GM18505 (cell line): ENCODE measurements around the gene HPCAL4.

Experiments used
- ATAC-seq: cut with Tn5 transposase; IDR thresholded peaks from one replicate; pipeline ENCODE4 v1.9.1; 2021; ENCODE audit not compliant: unreplicated experiment
- POLR2A ChIP-seq: IDR thresholded peaks from 4 replicates; pipeline ENCODE4 v1.6.1; 2011; ENCODE audit warnings: borderline replicate concordance; ENCODE audit not compliant: insufficient read depth, insufficient read length; ENCODE audit errors: extremely low read depth

The HPCAL4 gene

GRCh38 chr1:39647247-39647646 lies 44.0 kb downstream of the HPCAL4 start:
- no peak for ATAC-seq
- TF ChIP-seq POLR2A = no peak

GRCh38 chr1:39646232-39647081 lies 44.8 kb downstream of the HPCAL4 start:
- TF ChIP-seq POLR2A = no peak
- ATAC-seq = no peak

- TF ChIP-seq POLR2A = no peak
- no peak for ATAC-seq
Measured at GRCh38 chr1:39645411-39646043, 45.7 kb downstream of the HPCAL4 start.

DNA sequence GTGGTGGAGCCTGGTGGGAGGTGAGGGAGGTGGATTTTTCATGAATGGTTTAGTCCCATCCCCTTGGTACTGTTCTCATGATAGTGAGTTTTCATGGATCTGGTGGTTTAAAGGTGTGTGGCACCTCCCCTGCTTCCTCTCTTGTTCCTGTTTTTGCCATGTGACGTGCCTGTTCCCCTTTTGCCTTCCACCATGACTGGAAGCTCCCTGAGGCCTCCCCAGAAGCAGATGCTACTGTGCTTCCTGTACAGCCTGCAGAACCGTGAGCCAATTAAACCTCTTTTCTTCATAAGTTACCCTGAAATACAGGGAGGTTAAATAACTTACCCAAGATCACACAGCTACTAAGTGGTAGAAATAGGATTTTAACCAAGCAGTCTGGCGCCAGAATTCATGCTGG lies 47.5 kb downstream of the HPCAL4 start:
- TF ChIP-seq POLR2A = no peak

DNA sequence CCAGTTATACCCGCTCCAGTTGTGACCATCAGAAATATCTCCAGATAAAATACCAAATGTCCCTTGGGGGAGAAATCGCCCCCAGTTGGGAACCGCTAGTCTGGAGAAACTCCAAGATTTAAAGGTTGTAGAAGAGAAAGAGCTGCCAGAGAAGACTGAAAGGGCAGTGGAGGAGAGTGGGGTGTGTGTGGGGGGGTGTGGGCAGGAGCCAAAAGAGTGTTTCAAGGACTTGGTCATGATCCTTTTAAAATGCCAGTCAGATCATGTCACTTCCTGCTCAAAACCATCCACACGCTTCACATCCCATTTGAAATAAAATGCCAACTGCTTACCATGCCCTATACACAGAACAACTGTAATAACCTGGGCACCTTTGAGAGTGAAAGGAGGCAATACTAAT lies 48.4 kb downstream of the HPCAL4 start:
- no peak for TF ChIP-seq POLR2A
- ATAC-seq = no peak

More for the DNA sequence above, 47.5 kb downstream of the HPCAL4 start:
- ATAC-seq = no peak

DNA sequence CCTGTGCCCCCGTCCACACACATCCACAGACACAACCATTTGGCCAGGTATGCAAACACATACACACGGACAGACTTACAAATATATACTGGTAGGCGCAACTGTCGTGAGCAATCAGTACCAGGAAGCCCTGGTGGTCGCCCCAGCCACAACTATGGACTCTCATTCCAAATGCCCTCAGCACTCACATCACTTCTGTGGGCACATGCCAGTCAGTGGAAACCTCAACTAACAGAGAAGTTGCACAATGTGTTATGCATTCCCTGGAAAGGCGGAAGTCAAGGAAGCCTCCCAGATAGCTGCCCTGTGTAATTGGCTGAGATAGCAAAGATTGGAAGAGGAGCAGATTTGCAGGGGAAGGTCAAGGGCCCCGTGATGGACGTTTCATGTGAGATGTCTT lies 50.4 kb downstream of the HPCAL4 start:
- TF ChIP-seq POLR2A = no peak
- ATAC-seq = no peak

- ATAC-seq = no peak
- no peak for TF ChIP-seq POLR2A
Measured at GRCh38 chr1:39639305-39640130, 51.7 kb downstream of the HPCAL4 start, which contains the start of gene HEYL. Gene HEYL (minus strand): TSS chr1:39639643. CDS start chr1:39639625, 18 bp downstream.

DNA sequence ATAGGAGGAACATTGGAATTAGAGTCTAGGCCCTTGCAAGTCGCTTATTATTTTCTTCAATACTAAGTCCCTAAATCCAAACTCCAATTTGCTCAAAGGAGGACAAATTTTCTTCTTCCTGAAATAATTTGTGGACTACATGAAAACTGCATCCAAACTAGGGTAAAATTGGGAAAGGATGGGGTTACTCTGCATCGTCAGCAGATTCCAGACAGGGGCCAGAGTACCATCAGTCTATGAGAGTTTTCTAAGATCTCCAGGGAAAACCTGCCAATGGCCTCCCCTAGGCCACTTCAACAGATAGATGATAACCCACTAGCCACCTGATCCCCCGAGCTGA lies 52.3 kb downstream of the HPCAL4 start:
- ATAC-seq = no peak
- TF ChIP-seq POLR2A = no peak

DNA sequence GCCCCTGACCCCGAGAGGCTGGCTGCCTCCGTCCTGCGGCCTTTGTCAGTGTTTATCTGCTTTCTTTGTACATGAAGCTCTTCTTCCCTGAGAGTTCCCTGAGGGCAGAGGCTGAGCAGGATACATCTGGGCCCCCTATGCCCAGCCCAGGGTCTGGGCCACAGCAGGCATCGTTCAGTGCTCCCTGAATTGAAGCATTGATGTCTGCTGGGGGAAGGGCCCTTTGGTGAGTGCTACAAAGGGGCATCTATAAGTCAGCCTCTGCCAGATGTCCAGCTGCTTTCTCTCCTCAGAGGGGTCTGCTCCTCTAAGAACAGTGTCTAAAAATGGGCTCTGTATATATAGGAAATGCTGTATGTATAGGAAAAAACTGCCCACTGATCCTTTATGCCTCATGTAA lies 53.9 kb downstream of the HPCAL4 start:
- ATAC-seq = no peak
- TF ChIP-seq POLR2A = no peak

- ATAC-seq = no peak
- no peak for TF ChIP-seq POLR2A
Measured at GRCh38 chr1:39635871-39636210, 55.4 kb downstream of the HPCAL4 start.

DNA sequence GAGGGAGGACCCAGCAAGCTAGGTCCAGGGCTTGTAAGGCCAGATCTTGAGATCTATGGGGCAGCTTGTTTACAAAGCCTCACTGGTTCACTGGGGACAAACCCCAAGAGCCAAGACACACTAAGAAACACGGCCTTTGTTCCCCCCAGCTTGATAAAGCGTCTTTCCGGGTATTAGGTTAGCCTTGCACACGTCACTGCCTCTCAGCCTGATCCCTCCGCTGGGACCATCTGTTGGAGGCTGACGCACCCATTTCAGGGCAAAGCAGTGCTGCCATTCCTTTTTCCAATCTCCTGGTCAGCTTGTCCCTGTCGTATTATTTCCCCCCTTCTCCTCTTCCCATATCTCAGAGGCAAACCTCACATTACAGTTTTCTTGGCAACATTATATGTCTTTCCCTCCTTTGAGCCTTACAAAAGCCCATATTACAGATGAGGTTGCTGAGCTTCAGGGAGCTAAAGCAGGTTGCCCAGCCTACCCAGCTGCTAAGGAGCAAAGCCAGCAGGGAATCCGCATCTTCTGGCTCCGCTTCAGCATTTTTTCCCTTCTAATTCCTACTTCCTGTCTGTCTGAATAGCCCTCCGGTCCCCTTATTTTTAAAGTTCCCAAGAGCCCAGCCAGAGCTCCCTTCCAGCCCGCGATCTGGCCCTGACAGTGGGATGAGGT lies 55.9 kb downstream of the HPCAL4 start:
- no peak for TF ChIP-seq POLR2A
- no peak for ATAC-seq

DNA sequence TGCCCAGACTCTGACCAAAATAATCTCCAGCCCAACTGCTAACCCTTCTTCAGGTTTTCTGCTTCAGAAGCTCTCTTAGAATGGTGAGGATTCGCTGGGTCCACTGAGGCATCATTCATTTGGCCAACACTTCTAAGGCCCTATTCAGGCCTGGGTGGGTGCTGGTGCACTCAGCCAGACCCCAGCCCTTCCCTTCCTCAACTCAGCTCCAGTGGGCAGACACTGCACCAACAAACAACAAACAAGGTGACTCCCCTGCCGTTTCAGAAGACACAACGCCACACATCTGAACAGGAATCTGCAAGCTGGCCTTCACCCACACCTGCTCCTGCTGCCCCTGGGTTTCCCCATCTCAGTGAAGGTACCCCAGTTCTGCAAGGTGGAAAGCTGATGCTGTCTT lies 57.8 kb downstream of the HPCAL4 start:
- no peak for TF ChIP-seq POLR2A
- ATAC-seq = no peak
